ENCODE results near the gene SIM2. TPM values are rescaled to one million over a fixed set of nuclear protein-coding genes. Genes with fewer than 3 reads are reported as not detected.
"Not testable (repeated sequence)": the region's sequence is repeated elsewhere in the genome, so short reads cannot be mapped to it uniquely, and the experiment has no call there.

The SIM2 gene
- total and polyA plus RNA-seq, 2 donors (not counting 1 experiment from before 2014, with no cell fraction given) = 0.22 TPM; not detected in 1

- H3K27ac ChIP-seq (ENCODE audit: insufficient read depth, low read length) = no peak overlapping the region
- H3K27me3 ChIP-seq (ENCODE audit: control insufficient read depth, insufficient read depth, low read length) = peaks cover 10% of the 10 kb centered on the region
- no peaks in the 10 kb centered on the region for H4K20me1 ChIP-seq (ENCODE audit: control insufficient read depth, extremely low read depth, insufficient read depth, low read length)
- no peaks in the 10 kb centered on the region for H3K79me2 ChIP-seq (ENCODE audit: control insufficient read depth, insufficient read depth, low read length)
- TF ChIP-seq CTCF (conservative IDR thresholded peaks at IDR 0.05 in 1 of 2, IDR thresholded peaks at IDR 0.05 in 1 of 2; ENCODE audit: low read depth in 1 of 2, low read length in 2 of 2) (no peak), EZH2 (IDR thresholded peaks at IDR 0.05; ENCODE audit: low read length, missing control alignments) (no peak)
- no peak overlapping the region for H3K4me3 ChIP-seq (replicated peaks in 1 of 4; ENCODE audit: control extremely low read depth in 1 of 4, insufficient read depth in 1 of 4, low read depth in 3 of 4, low read length in 4 of 4)
- no peaks in the 10 kb centered on the region for H3K4me1 ChIP-seq (ENCODE audit: control insufficient read depth, extremely low read depth, insufficient read depth, low read length)
- H2AFZ ChIP-seq (ENCODE audit: low read length) = no peak overlapping the region
- H3K9me3 ChIP-seq (ENCODE audit: control insufficient read depth, insufficient read depth, low read depth, low read length) = no peaks in the 10 kb centered on the region
- DNase-seq (ENCODE audit: low read depth in 2 of 2) = no peak
- no peaks in the 10 kb centered on the region for H3K36me3 ChIP-seq (ENCODE audit: control insufficient read depth, insufficient read depth, low read length)
- H3K4me2 ChIP-seq (ENCODE audit: extremely low read depth, insufficient read depth, low read length) = no peak overlapping the region
- no peak overlapping the region for H3K9ac ChIP-seq (ENCODE audit: insufficient read depth, low read length)
These were observed 42.8 kb upstream of the SIM2 start for GRCh38 chr21:36656138-36656537.

GRCh38 chr21:36657290-36657689 lies 41.6 kb upstream of the SIM2 start:
- H3K4me2 ChIP-seq (ENCODE audit: extremely low read depth, insufficient read depth, low read length); DNase-seq (ENCODE audit: low read depth in 2 of 2); H4K20me1 ChIP-seq (ENCODE audit: control insufficient read depth, extremely low read depth, insufficient read depth, low read length); H2AFZ ChIP-seq (ENCODE audit: low read length); H3K4me1 ChIP-seq (ENCODE audit: control insufficient read depth, extremely low read depth, insufficient read depth, low read length); H3K9ac ChIP-seq (ENCODE audit: insufficient read depth, low read length); H3K4me3 ChIP-seq (replicated peaks in 1 of 4; ENCODE audit: control extremely low read depth in 1 of 4, insufficient read depth in 1 of 4, low read depth in 3 of 4, low read length in 4 of 4); H3K36me3 ChIP-seq (ENCODE audit: control insufficient read depth, insufficient read depth, low read length); H3K79me2 ChIP-seq (ENCODE audit: control insufficient read depth, insufficient read depth, low read length); H3K9me3 ChIP-seq (ENCODE audit: control insufficient read depth, insufficient read depth, low read depth, low read length); H3K27me3 ChIP-seq (ENCODE audit: control insufficient read depth, insufficient read depth, low read length); H3K27ac ChIP-seq (ENCODE audit: insufficient read depth, low read length): not testable (repeated sequence)

GRCh38 chr21:36657999-36658398 lies 40.9 kb upstream of the SIM2 start:
- H3K27ac ChIP-seq (ENCODE audit: insufficient read depth, low read length) = no peak overlapping the region
- no peak overlapping the region for H2AFZ ChIP-seq (ENCODE audit: low read length)
- peaks cover 10% of the 10 kb centered on the region for H3K27me3 ChIP-seq (ENCODE audit: control insufficient read depth, insufficient read depth, low read length)

More at GRCh38 chr21:36657999-36658398, 40.9 kb upstream of the SIM2 start:
- H4K20me1 ChIP-seq (ENCODE audit: control insufficient read depth, extremely low read depth, insufficient read depth, low read length) = no peaks in the 10 kb centered on the region
- TF ChIP-seq CTCF (conservative IDR thresholded peaks at IDR 0.05 in 1 of 2, IDR thresholded peaks at IDR 0.05 in 1 of 2; ENCODE audit: low read depth in 1 of 2, low read length in 2 of 2) (no peak), EZH2 (IDR thresholded peaks at IDR 0.05; ENCODE audit: low read length, missing control alignments) (no peak)
- DNase-seq (ENCODE audit: low read depth in 2 of 2) = no peak
- no peaks in the 10 kb centered on the region for H3K4me1 ChIP-seq (ENCODE audit: control insufficient read depth, extremely low read depth, insufficient read depth, low read length)
- H3K4me2 ChIP-seq (ENCODE audit: extremely low read depth, insufficient read depth, low read length) = no peak overlapping the region
- no peaks in the 10 kb centered on the region for H3K36me3 ChIP-seq (ENCODE audit: control insufficient read depth, insufficient read depth, low read length)
- no peaks in the 10 kb centered on the region for H3K79me2 ChIP-seq (ENCODE audit: control insufficient read depth, insufficient read depth, low read length)
- H3K4me3 ChIP-seq (replicated peaks in 1 of 4; ENCODE audit: control extremely low read depth in 1 of 4, insufficient read depth in 1 of 4, low read depth in 3 of 4, low read length in 4 of 4) = no peak overlapping the region
- H3K9ac ChIP-seq (ENCODE audit: insufficient read depth, low read length) = no peak overlapping the region
- no peaks in the 10 kb centered on the region for H3K9me3 ChIP-seq (ENCODE audit: control insufficient read depth, insufficient read depth, low read depth, low read length)
